Eye (tissue), 1 donor: Measurements from ENCODE around the gene ZNF511.
"Not testable (repeated sequence)": the region's sequence is repeated elsewhere in the genome, so short reads cannot be mapped to it uniquely, and the experiment has no call there.

ENCODE experiments used
- DNase-seq: peaks from one replicate; pipeline ENCODE4 v3.0.0-alpha.2; 2015

Gene ZNF511, protein sequence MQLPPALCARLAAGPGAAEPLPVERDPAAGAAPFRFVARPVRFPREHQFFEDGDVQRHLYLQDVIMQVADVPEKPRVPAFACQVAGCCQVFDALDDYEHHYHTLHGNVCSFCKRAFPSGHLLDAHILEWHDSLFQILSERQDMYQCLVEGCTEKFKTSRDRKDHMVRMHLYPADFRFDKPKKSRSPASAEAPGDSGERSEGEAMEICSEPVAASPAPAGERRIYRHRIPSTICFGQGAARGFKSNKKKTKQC

DNA sequence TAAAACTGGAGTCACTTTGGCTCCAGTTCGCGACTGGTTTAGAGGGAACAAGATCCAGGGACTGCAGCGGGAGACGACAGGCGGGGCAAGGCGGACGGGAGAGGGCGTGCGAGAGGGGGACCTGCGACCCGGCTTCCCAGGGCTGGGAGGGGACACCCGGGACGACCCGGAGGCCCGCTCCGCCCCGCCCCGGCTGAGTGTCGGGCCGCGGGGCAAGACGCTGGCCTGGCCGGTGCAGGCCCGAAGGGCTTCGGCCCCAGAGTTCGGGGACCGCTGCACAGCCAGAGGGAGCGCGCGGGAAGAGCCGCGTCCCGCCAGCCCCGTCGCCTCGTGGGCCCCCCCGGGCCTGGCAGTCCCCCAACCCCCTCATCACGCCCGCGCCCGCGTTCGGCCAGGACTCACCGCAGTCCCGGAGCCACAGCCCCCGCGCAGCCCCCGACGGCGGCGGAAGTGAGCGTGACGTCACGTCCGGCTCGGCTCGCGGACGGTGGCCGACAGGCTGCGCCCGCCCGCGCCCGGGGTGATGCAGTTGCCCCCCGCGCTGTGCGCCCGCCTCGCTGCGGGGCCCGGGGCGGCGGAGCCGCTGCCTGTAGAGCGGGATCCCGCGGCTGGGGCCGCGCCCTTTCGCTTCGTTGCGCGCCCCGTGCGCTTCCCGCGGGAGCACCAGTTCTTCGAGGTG lies at the start of gene ZNF511, which contains the start of gene TUBGCP2:
Gene ZNF511, plus strand, starts transcription at position 494 of the 679 bp plus-strand sequence. Its CDS starts 30 bp downstream, at position 524.
Gene TUBGCP2, minus strand, starts transcription at position 452 of the 679 bp plus-strand sequence. CDS start 5,931 bp downstream, outside the sequence.
- DNase-seq, result peak; percentile 94

DNA sequence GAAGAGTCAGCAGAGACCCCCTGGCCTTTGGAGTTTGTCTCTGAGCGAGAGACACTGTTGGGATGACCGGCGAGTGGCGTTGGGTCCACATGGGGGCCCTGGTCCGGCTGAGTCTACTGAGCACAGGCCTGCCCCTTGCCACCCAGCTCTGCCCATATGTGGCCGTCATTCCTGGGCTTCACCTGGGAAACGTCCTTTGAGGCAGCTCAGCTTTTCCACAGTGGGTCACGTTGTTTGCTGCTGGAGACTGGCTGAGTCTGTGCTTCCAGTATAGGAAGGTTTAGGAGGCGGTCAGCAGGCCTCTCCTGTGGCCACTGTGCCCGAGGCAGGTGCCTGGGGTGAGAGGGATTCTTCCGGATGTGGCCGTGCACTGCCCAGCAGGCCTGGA lies 49.1 kb upstream of the ZNF511 start:
- DNase-seq, result no peak

DNA sequence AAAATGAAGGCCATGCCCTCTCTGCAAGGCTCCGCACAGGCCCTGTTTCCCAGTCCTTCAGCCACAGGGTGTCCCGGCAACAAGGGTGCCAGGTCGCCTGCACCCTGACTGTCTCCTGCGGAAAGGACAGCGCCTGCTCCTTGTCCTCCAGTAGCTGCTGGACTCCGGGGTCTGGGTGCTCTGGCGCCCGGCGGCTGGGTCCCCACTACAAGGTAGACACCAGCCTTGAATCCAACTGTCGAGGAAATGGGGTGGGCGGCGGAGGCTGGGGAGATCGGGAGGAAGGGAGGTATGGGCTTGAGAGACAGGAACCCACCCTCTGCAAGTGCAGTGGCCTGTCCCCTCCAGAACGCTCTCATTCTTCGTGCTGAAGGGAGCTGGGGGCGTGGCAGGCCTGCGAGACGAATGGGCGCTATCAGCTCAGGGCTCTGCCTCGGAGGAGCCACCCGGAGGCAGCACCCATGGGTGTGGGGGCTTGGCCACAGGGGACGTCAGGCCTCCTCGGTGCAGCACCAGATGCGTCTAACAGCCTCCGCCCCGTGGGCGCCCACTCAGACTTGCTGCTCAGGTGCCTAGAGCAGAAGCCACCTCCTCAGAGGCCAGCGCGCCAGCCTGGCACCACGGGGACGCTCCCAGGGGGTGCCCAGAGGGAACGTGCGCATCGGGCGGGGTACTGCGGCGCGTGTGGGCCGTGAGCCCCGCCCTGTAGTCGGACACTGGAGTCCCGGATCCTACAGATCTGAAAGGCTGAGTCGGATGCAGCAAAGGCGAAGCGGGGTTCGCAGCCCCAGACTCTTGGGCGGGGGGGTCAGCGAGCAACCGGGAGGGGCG lies 47.6 kb upstream of the ZNF511 start:
- DNase-seq, result peak; percentile 75

DNA sequence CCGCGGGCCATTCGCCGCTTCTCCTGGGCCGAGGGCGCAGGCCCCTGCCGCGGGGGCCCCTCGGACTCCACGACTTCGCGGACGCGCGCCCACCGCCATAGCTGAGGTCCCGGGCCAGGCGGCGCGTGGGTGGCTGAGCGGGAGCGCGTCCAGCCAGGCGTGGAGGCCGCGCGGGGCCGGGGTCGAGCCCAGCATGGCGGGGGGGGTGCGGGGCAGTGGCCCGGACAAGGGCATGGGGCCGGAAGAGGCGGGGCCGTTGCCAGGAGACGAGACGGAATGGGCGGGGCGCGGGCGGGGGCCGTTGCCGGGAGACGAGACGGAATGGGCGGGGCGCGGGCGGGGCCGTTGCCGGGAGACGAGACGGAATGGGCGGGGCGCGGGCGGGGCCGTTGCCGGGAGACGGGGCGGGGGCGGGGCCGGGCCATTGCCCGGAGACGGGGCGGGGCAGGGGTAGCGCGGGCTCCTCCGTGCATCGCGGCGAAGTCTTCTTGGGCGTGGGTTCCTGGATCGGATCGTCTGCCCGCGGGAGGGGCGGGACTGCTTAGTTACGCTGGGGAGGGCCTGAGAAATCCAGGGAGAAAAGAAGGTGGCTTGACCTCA lies 46.9 kb upstream of the ZNF511 start:
- DNase-seq, result peak; percentile 84

DNA sequence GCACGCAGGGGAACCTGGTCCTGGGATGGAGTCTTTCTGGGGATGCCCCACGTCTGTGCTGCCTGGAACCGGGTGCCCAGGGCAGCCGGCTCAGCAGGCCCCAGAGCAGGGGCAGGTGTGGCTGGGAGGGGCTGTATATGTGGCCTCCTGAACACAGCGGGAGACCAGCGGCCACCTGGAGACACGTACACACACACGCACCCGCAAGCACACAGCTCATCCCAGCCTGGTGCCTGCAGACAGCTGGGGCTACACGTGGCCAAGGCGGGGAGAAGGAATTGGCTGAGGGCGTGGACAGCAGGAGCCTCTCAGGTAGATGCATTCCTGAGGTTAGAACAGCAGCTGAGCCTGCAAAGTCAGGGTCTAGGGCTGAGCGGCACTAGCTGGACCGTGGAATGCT lies 46.0 kb upstream of the ZNF511 start:
- DNase-seq, result no peak

DNA sequence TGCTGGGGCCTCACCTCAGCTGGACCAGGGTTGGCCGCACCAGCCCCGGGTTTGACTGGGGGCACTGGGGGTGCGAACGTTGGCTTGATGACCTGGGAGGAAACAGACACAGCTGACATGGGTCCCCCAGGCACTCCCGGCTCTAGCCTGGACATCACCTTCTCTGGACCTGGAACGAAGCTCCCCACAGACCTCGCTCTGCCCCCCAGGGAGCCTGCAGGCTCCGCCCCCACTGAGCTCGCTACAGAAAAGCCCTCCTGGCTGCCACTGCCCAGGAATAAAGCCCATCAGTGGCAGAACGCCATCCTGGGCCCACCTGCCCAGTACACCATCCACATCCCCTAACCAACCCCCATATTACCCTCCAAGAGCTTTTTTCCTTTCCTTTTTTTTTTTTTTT lies 45.0 kb upstream of the ZNF511 start:
- no peak for DNase-seq

DNA sequence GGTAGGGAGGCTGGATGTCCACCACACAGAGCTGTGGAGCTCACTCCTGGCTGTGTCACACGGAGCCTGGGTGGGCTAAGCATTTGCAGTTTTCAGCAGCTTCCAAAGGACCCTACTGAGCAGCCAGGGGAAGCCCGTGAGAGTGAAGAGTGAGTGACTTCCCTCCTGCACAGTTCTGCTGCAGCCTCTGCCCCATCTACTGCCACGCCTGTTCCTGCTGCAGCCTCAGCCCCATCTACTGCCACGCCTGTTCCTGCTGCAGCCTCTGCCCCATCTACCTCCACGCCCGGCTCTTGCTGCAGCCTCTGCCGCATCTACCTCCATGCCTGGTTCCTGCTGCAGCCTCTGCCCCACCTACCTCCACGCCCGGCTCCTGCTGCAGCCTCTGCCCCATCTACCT lies 44.3 kb upstream of the ZNF511 start:
- DNase-seq, result no peak

DNA sequence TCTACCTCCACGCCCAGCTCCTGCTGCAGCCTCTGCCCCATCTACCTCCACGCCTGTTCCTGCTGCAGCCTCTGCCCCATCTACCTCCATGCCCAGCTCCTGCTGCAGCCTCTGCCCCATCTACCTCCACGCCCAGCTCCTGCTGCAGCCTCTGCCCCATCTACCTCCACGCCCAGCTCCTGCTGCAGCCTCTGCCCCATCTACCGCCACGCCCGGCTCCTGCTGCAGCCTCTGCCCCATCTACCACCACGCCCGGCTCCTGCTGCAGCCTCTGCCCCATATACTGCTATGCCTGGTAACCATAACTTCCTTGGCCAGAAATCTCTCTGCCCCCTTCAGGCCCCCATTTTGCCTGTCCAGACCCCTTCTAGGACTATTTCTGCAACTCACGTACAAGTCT lies 43.7 kb upstream of the ZNF511 start:
- not testable (repeated sequence) for DNase-seq

DNA sequence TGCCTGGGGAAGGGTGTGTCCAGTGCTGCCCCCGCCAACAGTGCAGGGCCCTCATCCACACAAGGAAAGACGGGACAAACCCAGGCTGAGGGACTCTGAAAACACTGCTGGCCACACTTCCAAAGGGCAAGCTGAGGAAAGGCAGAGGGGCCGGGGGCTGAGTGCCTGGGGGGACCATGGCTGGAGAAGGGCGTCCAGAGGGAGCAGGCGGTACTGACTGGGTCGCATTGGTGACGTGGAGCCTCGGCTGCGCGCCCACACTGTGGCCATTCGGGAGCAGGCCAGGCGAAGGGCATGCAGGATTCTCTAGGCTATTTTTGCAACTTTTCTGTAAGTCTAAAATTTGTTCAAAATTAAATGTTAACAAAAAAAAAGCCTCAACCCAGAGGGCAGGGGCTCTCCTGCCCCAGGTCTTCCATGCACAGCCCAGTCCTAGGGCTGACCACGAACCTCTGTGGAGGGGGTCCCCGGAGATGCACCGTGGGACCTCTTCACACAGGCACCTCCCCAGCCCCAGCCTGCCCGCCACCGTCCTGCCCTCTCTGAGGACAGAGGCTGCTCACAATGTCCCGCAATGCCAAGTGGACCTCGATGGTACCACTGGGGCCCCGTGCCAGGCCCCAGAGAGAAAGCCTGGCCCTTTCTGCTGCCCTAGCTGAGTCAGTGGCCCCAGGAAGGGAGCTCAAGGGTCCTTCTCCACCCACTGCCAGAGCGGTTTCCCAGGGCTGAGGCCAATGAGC lies 42.5 kb upstream of the ZNF511 start:
- no peak for DNase-seq

DNA sequence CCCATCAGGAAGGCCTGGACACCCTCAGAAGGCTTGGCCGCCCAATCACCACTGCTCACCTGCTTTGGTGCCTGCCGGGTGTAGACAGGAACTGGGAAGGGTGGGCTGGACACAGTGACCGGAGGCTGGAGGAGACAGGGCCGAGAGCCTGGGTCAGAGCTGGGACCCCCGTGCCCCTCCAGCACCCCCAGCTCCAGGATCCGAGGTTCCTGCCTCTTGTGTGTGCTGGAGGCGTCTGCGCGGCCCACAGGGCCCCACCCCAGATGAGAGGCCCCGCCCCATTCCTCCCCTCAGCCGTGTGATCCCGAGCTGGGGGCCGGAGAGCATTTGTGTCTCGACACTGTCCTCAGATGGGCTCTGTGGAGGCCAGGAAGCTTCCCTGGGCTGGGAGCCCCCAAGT lies 41.4 kb upstream of the ZNF511 start:
- no peak for DNase-seq

DNA sequence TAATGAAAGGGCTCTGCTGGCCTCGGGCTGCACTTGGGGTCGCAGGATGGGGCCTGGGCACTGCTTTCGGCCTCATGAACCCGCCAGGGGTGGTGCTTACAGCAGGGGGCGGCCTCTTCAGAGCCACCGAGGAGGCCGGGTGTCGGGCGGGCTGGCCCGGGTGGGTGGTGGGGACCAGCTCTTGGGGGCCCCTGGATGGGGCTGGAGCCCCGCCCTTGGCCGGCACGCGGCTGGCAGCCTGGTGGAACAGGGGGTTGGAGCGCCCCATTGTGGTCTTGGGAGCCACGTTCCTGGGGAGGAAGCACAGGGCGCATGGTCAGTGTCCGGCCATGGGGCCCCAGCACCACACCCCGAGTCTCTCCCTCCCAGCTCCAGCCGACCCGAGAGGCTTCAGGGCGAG lies 40.9 kb upstream of the ZNF511 start:
- DNase-seq, result no peak

DNA sequence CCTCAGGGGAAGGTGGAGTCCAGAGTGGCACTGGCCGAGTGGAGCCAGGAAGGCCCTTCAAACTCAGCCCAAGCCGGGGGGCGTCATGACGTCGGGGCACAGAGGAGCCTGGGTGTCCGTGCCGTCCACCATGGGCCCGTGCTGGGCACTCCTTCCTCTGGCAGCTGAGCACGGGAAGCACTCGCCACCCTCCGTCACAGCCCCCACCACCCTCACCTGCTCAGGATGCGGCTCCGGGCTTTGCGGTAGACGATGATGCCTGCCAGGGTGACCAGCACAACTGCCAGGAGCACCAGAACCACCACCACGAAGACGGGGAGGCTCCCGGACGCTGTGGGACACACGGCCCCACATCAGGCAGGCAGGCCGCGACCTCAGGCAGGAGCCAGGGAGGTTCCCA lies 40.2 kb upstream of the ZNF511 start:
- no peak for DNase-seq

DNA sequence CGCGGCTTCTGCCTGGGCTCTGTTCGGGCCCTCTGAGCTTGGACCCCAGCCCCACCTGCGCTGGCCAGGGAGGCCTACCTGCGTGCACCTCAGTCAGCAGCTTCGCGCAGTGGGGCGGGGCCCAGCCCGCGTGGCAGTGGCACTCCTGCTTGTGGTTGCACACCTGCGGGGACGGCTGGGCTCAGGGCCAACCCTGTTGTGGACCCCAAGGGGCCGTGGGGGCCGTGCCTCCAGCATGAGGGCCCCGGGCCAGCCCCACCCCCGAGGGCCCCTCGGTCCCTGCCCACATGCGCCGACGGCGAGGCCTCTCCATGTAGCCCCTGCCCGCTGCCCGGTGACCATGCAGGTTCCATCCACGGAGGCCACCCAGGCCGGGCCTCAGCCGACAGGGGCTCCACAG lies 39.3 kb upstream of the ZNF511 start:
- DNase-seq, result no peak

DNA sequence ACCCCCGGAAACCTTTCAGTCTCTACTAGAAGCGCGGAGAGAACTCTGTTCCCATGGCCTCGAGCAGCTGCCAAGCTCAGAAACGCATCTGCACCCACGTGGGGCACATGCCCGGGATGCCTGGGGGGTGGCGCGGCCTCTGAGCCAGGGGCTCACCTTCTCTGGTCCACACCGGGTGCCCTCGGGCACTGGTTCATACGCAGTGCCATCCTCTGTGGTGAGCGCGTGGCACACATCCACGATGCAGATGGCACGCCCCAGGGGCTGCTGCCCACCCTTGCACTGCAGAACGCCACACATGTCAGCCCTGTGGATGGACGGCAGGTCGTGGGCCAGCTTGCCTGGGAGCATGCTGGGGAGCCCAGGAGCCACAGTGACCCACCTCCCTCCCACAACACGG lies 38.5 kb upstream of the ZNF511 start:
- no peak for DNase-seq

DNA sequence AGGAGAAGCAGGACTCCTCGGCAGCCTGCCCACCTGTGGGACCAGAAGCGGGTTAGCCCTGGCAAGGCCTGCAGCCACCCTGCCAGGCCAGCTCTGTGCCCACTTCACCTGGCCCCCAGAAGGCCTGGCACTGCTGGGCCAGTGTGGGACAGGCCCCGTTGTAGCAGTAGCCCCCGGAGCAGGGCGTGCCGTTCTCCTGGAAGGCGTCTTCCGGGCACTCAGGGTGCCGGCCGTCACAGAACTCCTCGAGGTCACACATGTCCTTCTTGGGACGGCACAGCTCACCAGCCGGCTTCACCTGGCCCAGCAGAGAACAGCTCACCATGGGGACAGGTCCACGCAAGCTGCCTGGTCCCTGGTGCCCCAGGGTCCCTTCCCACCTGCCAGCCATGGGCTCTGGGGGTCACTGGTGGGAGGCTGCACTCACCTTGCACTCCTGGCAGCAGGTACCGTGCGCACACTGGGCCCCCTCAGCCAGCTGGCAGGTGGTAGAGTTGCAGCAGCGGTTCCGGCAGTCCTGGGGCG lies 37.9 kb upstream of the ZNF511 start:
- no peak for DNase-seq

DNA sequence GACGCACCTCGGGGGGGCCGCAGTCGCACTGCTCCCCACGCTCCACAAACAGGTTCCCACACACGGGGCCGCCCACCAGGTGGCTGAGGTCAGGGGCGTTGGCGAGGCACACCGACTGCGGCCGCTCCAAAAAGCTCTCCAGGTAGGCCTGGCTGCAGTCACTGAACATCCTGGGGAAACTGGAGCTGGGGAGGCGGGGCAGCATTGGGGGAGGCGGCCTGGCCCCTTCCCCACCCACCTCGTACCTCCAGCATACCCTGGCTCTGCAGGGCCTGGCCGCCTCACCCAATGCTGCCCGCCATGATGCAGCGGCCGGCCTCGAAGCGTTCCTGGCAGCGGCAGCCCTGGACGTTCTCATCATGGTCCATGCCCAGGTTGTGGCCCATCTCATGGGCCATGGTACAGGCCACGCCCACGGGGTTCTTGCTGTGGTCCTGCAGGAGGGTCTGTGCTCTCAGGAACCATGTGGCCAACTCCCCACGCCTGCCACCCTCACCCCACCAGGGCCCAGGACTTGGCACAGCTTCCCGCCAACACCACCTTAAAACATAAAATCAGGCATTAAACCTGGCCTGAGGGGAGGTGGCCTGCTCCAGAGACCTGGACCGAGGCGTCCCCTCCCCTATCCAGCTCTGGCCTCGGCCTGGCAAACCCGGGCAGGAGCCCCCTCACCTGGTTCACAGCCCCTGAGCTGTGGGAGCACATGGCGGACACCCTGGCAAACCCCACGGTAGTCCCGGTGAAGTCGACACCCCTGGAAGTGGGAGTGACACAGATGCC lies 37.0 kb upstream of the ZNF511 start:
- no peak for DNase-seq

DNA sequence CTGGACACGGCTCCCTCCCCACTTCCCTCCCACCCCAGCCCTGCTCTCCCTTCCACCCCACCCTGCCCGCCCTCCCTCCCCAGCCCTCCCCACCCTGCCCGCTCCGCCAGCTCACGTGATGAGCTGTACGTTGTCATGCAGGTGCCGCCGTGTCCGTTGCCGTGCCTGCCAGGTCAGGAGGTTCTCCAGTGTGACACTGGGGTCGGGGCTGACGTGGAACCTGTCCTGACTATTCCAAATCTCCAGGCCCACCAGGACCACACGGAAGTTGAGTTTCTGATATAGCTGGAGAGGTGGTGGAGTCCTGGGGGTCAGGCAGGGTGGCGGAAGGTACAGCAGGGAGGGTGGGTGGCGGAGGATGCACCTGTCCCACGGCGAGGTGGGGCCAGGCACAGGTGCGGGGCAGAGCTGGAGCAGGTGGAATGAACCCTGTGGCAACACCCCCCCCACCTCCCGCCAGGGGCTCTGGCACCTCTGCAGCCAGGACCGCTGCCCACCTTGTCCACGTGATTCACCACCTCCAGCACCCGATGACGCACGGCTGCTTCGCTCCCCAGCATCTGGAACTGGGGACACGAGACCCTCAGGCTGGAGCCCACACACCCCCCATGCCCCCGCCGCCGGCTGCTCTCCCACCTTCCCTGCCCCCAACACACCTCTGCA lies 36.3 kb upstream of the ZNF511 start:
- no peak for DNase-seq

DNA sequence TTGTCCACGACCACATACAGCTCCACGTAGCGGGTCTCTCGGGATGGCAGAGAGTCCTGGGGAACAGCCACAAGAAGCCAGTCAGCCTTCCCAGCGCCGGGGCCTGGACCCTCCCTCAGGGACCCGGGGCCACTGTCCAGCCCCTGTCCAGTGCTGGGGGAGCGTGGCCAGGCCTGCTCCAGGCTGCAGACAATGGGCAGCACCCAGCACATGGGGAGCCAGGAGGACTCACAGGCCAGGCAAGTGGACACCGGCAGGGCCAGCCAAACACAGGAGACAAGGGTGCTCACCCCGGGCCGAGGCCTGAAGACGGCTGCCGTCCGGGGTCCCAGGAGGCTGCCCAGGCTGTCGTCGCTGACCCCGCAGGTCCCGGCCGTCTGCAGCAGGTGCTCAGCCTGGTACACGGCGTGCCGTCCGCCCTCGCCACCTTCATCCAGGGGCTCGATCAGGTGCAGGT lies 35.7 kb upstream of the ZNF511 start:
- DNase-seq, result no peak

DNA sequence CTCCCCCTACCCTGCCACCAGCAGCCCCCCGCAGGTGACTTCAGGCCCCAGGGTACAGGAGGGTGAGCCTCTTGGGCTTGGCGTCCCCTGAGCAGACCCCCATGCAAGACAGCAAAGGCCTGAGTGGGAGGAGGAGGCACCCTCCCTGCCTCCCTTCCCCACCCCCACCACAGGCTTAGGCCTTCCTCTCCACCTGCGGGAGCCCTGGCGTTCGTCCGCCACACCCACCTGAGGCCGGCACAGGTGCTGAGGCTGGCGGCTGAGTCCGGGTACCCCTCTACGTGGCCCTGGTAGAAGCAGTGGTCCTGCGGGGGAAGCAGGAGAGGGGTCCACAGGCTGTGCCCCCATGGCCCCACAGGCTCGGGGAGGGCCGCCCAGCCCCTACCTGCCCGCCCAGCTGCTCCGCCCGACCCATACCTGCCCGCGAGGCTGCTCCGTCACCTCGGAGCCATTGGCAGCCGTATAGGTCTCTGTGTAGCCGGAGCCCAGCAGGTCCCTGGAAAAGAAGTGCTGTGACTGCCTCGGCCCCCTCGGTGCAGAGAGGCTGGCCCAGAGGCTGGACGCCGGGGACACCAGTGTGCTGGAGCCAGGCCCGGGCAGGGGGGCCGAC lies 35.1 kb upstream of the ZNF511 start:
- DNase-seq, result no peak
